Natural killer cell (primary cell): ENCODE data around the gene RBM19. TPM values are rescaled to one million over a fixed set of nuclear protein-coding genes. Genes with fewer than 3 reads are reported as not detected.
"Not testable (repeated sequence)": the region's sequence is repeated elsewhere in the genome, so short reads cannot be mapped to it uniquely, and the experiment has no call there.

ENCODE experiments used
- ATAC-seq, 3 donors: fragments of 150-1000 bp in 2 of 3; fragments of 200-7000 bp in 1 of 3; cut with Tn5 transposase; 1 replicate in 1 of 3; 2 replicates in 2 of 3; pipeline ENCODE4 v1.10.0; 2021; ENCODE audit warnings: mild to moderate bottlenecking in 2 of 3, moderate library complexity in 2 of 3
- DNase-seq, 2 donors: peaks; one replicate each; pipeline versions ENCODE4 v3.0.0 to v3.0.0-alpha.2; 2013 to 2021; ENCODE audit warnings: mixed read lengths in 1 of 2
- H3K27ac ChIP-seq: one replicate; pipeline ENCODE4 v1.5.1; 2013; ENCODE audit warnings: mild to moderate bottlenecking, low read length
- H3K27me3 ChIP-seq: one replicate; pipeline ENCODE4 v1.6.1; 2013; ENCODE audit warnings: low read length; ENCODE audit not compliant: control insufficient read depth, insufficient read depth
- H3K36me3 ChIP-seq: one replicate; pipeline ENCODE4 v1.6.1; 2013; ENCODE audit warnings: low read length; ENCODE audit not compliant: control insufficient read depth, insufficient read depth
- H3K4me1 ChIP-seq: one replicate; pipeline ENCODE4 v1.6.1; 2013; ENCODE audit warnings: low read length; ENCODE audit not compliant: control insufficient read depth, insufficient read depth
- H3K4me3 ChIP-seq: one replicate; pipeline ENCODE4 v1.5.1; 2013; ENCODE audit warnings: low read length
- H3K9me3 ChIP-seq: one replicate; pipeline ENCODE4 v1.6.1; 2013; ENCODE audit warnings: low read length; ENCODE audit not compliant: control insufficient read depth, insufficient read depth
- H3K27ac Mint-ChIP-seq, 2 donors: one replicate each; pipeline ENCODE4 v1.8.0; 2022; ENCODE audit warnings: mild to moderate bottlenecking in 2 of 2, mixed read lengths in 2 of 2, moderate library complexity in 1 of 2
- H3K27me3 Mint-ChIP-seq, 2 donors: one replicate each; pipeline ENCODE4 v1.8.0; 2022; ENCODE audit warnings: low read depth in 2 of 2, mixed read lengths in 2 of 2
- H3K36me3 Mint-ChIP-seq: one replicate; pipeline ENCODE4 v1.8.0; 2022; ENCODE audit warnings: mixed read lengths
- H3K4me1 Mint-ChIP-seq, 2 donors: one replicate each; pipeline ENCODE4 v1.8.0; 2022; ENCODE audit warnings: mixed read lengths in 2 of 2
- H3K4me3 Mint-ChIP-seq: one replicate; pipeline ENCODE4 v1.8.0; 2022; ENCODE audit warnings: mild to moderate bottlenecking, moderate library complexity, mixed read lengths
- H3K9me3 Mint-ChIP-seq, 2 donors: one replicate each; pipeline ENCODE4 v1.8.0; 2022; ENCODE audit warnings: mixed read lengths in 2 of 2
- CTCF ChIP-seq: fragments of 200-600 bp; IDR thresholded peaks from one replicate; pipeline ENCODE4 v1.8.0; 2022; ENCODE audit warnings: antibody characterized with exemption
- WGBS: methylation state at CpG from one replicate; pipeline ENCODE4 v1.1.7; 2013; ENCODE audit warnings: missing lambda C conversion rate; ENCODE audit not compliant: insufficient coverage; 5-methylcytosine and 5-hydroxymethylcytosine counted together
- intact Hi-C: fragments of 100-400 bp; cut with micrococcal nuclease; formaldehyde crosslinking; loops from one replicate; pipeline ENCODE4 v1.14.2; 2022
- total RNA-seq, 4 donors: library from RNA; stranded (reverse); fragments of 120-200 nt in 1 of 4; gene quantifications; one replicate each; pipeline versions ENCODE4 v1.2.3 to v1.2.4, GENCODE V29; 2013 to 2022

RBM19 gene
- total RNA-seq, 3 donors from 2014 or later (not counting 1 experiment from before 2014, with no cell fraction given): 49.9 to 70.6 (median 60.9) TPM

DNA sequence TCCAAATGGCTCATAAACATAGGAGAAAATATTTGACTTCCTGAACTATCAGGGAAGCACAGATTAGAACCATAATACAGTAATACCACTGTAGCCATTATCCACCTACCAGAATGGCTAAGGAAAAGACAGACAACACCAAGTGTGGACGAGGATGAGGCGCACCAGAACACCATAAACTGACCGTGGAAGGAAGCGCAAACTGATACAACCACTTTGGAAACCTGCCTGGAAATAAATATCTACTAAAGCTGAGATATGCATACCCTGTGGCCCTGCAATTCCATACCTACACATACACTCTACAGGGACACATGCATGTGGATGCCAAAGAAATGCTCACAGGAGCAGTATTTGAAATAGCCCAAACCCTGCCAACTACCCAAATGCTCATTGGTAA lies 60.3 kb downstream of the RBM19 start:
- H3K4me1 ChIP-seq: no peaks in the 10 kb centered on the region
- H3K27ac Mint-ChIP-seq: no peak overlapping the region
- no peaks in the 10 kb centered on the region for H3K4me1 Mint-ChIP-seq
- no peaks in the 10 kb centered on the region for H3K9me3 Mint-ChIP-seq
- H3K27ac ChIP-seq: no peak overlapping the region
- H3K4me3 ChIP-seq: no peak overlapping the region
- 75% methylated on average over 4 of the region's 4 CpGs for WGBS
- H3K4me3 Mint-ChIP-seq: no peak overlapping the region
- H3K36me3 ChIP-seq: peaks cover 21% of the 10 kb centered on the region
- TF ChIP-seq CTCF: no peak
- ATAC-seq (no peak), DNase-seq (no peak)
- peaks cover 9% of the 10 kb centered on the region for H3K36me3 Mint-ChIP-seq
- no peaks in the 10 kb centered on the region for H3K27me3 Mint-ChIP-seq
- no peaks in the 10 kb centered on the region for H3K9me3 ChIP-seq
- intact Hi-C loops: no loop called here
- H3K27me3 ChIP-seq: no peaks in the 10 kb centered on the region

- Histone ChIP-seq H3K4me3 (no peak overlapping the region), H3K9me3 (no peaks in the 10 kb centered on the region), H3K36me3 (peaks cover 12% of the 10 kb centered on the region), H3K27me3 (no peaks in the 10 kb centered on the region), H3K27ac (no peak overlapping the region), H3K4me1 (no peaks in the 10 kb centered on the region)
- H3K36me3 Mint-ChIP-seq: peaks cover 9% of the 10 kb centered on the region
- no peak for TF ChIP-seq CTCF
- intact Hi-C loops: no loop called here
- H3K27ac Mint-ChIP-seq: no peak overlapping the region
- no peak for DNase-seq
- H3K4me1 Mint-ChIP-seq: no peaks in the 10 kb centered on the region
- no peak for ATAC-seq
- no peaks in the 10 kb centered on the region for H3K9me3 Mint-ChIP-seq
- no peaks in the 10 kb centered on the region for H3K27me3 Mint-ChIP-seq
- 84% methylated on average over 4 of the region's 4 CpGs for WGBS
- no peak overlapping the region for H3K4me3 Mint-ChIP-seq
Observed at GRCh38 chr12:113903381-113903863, 62.7 kb downstream of the RBM19 start.

GRCh38 chr12:113901319-113901718 lies 64.8 kb downstream of the RBM19 start:
- H3K4me1 ChIP-seq, H3K27me3 Mint-ChIP-seq, H3K36me3 Mint-ChIP-seq, H3K36me3 ChIP-seq, H3K4me3 ChIP-seq, H3K27me3 ChIP-seq, DNase-seq, H3K27ac ChIP-seq, intact Hi-C loops, H3K27ac Mint-ChIP-seq, H3K4me1 Mint-ChIP-seq, H3K9me3 ChIP-seq, H3K4me3 Mint-ChIP-seq, ATAC-seq, H3K9me3 Mint-ChIP-seq: not testable (repeated sequence)
- 98% methylated on average over 6 of the region's 6 CpGs for WGBS

DNA sequence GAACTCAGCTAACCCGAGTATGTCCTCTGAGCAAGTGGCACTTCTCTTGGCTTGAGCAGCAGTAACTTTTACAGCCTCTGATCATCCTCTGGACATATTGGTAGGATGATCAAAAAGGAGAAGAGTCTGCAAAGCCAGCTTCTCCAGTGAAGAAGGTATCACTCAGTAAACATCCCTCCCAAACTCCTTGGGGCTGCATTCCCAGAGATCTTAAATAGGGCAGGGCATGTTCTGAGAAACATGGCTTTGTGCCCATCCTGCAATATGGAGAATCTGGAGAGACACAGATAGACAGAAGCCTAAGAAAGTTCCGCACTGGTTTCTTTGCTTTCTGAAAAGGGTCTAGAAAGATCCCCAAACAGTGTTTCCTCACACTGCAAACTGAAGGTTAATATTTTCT lies 65.4 kb downstream of the RBM19 start:
- Mint-ChIP-seq H3K4me1 (no peaks in the 10 kb centered on the region), H3K36me3 (peaks cover 9% of the 10 kb centered on the region), H3K4me3 (no peak overlapping the region), H3K27ac (no peak overlapping the region), H3K9me3 (no peaks in the 10 kb centered on the region), H3K27me3 (no peaks in the 10 kb centered on the region)
- 100% methylated on average over 1 of the region's 2 CpGs for WGBS
- Histone ChIP-seq H3K27ac (no peak overlapping the region), H3K4me3 (no peak overlapping the region), H3K27me3 (no peaks in the 10 kb centered on the region), H3K36me3 (peaks cover 7% of the 10 kb centered on the region), H3K4me1 (no peaks in the 10 kb centered on the region), H3K9me3 (no peaks in the 10 kb centered on the region)
- ATAC-seq (no peak), DNase-seq (no peak)
- intact Hi-C loops: no loop called here
- no peak for TF ChIP-seq CTCF
